ENCODE measurements around the gene XPR1.

XPR1 gene

GRCh38 chr1:180590889-180591288 lies 40.9 kb upstream of the XPR1 start:
- no peaks in the 10 kb centered on the region for H3K36me3 ChIP-seq (ENCODE audit: control insufficient read depth, insufficient read depth, low read length)
- H3K79me2 ChIP-seq, result no peaks in the 10 kb centered on the region
- H3K27me3 ChIP-seq (ENCODE audit: control insufficient read depth, insufficient read depth, low read length), result no peaks in the 10 kb centered on the region

DNA sequence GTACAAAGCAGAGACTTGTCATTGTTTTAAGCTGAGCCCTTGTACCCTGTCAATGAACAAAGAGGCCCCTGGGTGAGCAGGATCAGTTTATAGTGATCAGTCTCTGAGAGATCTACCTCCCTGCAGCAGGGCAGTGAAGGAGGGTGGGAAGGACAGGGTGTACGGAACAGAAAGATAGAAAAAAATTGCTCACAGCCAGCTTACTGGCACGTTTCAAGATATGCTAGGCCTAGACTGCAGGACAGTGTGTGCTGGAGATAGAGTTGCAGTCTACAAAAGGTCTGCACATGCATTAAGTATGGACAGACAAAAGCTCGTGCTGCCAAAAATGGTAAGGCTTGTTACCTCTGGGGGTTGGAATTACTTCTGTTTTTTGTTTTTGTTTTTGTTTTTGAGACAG lies 38.4 kb upstream of the XPR1 start:
- Histone ChIP-seq H3K9me3 (ENCODE audit: control insufficient read depth, low read length) (no peaks in the 10 kb centered on the region), H3K27me3 (ENCODE audit: control insufficient read depth, insufficient read depth, low read length) (no peaks in the 10 kb centered on the region), H2AFZ (no peak overlapping the region), H3K9ac (no peak overlapping the region), H3K4me2 (ENCODE audit: low read length) (no peak overlapping the region), H3K4me1 (no peaks in the 10 kb centered on the region), H3K36me3 (ENCODE audit: control insufficient read depth, insufficient read depth, low read length) (no peaks in the 10 kb centered on the region), H3K4me3 (ENCODE audit: low read depth, low read length) (no peak overlapping the region), H3K27ac (no peak overlapping the region), H3K79me2 (no peaks in the 10 kb centered on the region)
- TF ChIP-seq, protein P1, sequence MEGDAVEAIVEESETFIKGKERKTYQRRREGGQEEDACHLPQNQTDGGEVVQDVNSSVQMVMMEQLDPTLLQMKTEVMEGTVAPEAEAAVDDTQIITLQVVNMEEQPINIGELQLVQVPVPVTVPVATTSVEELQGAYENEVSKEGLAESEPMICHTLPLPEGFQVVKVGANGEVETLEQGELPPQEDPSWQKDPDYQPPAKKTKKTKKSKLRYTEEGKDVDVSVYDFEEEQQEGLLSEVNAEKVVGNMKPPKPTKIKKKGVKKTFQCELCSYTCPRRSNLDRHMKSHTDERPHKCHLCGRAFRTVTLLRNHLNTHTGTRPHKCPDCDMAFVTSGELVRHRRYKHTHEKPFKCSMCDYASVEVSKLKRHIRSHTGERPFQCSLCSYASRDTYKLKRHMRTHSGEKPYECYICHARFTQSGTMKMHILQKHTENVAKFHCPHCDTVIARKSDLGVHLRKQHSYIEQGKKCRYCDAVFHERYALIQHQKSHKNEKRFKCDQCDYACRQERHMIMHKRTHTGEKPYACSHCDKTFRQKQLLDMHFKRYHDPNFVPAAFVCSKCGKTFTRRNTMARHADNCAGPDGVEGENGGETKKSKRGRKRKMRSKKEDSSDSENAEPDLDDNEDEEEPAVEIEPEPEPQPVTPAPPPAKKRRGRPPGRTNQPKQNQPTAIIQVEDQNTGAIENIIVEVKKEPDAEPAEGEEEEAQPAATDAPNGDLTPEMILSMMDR (IDR thresholded peaks at IDR 0.05), result no peak

More at GRCh38 chr1:180590889-180591288, 40.9 kb upstream of the XPR1 start:
- Histone ChIP-seq H3K4me1 (no peaks in the 10 kb centered on the region), H3K4me2 (ENCODE audit: low read length) (no peak overlapping the region), H3K27ac (no peak overlapping the region), H3K4me3 (ENCODE audit: low read depth, low read length) (no peak overlapping the region), H3K9ac (no peak overlapping the region), H3K9me3 (ENCODE audit: control insufficient read depth, low read length) (no peaks in the 10 kb centered on the region), H2AFZ (no peak overlapping the region)
- TF ChIP-seq, protein P1 (IDR thresholded peaks at IDR 0.05), result no peak

DNA sequence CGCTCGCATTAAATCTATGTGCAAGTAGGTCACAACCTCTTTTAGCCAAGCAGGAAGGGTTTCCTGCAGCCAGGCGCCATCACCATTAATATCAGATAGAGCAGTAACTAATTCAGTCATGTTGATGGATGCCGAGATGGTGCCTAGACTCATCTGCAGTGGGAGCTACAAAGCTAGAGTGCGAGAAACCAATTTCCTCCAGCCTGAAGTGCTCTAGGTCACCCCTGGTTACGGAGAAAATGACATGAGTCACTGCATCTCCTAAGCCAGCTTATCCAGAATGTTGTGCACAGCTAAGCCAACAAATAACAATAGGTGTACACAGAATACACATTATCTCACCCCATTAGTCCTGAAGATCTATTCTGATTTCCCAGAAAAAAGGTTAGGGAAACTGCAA lies 37.1 kb upstream of the XPR1 start:
- Histone ChIP-seq H3K4me1 (no peaks in the 10 kb centered on the region), H2AFZ (no peak overlapping the region), H3K79me2 (no peaks in the 10 kb centered on the region), H3K36me3 (ENCODE audit: control insufficient read depth, insufficient read depth, low read length) (no peaks in the 10 kb centered on the region), H3K9me3 (ENCODE audit: control insufficient read depth, low read length) (no peaks in the 10 kb centered on the region), H3K27ac (no peak overlapping the region), H3K4me2 (ENCODE audit: low read length) (no peak overlapping the region), H3K27me3 (ENCODE audit: control insufficient read depth, insufficient read depth, low read length) (no peaks in the 10 kb centered on the region), H3K4me3 (ENCODE audit: low read depth, low read length) (no peak overlapping the region), H3K9ac (no peak overlapping the region)
- TF ChIP-seq, protein P1 (IDR thresholded peaks at IDR 0.05), result no peak

GRCh38 chr1:180595966-180596365 lies 35.9 kb upstream of the XPR1 start:
- Histone ChIP-seq H2AFZ (no peak overlapping the region), H3K36me3 (ENCODE audit: control insufficient read depth, insufficient read depth, low read length) (no peaks in the 10 kb centered on the region), H3K27ac (no peak overlapping the region), H3K79me2 (no peaks in the 10 kb centered on the region), H3K4me1 (no peaks in the 10 kb centered on the region), H3K4me2 (ENCODE audit: low read length) (no peak overlapping the region), H3K4me3 (ENCODE audit: low read depth, low read length) (no peak overlapping the region), H3K9me3 (ENCODE audit: control insufficient read depth, low read length) (no peaks in the 10 kb centered on the region), H3K9ac (no peak overlapping the region), H3K27me3 (ENCODE audit: control insufficient read depth, insufficient read depth, low read length) (no peaks in the 10 kb centered on the region)
- TF ChIP-seq, protein P1 (IDR thresholded peaks at IDR 0.05), result no peak

DNA sequence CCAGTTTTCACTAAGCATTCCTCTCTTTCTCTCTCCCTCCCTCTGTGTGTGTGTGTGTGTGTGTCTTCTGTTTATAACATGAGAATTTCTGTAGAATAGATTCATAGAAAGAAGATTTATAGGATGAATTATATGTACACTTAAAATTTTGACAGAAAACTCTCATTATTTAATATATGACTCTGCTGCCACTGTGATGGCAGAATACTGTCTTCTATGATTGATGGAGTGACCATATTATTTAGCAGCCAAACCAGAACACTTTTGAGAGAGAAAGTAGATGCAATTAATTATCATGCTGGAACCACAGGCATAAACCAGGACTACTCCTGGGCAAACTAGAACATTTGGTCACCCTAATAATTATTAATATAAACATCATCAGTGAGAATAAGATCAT lies 34.3 kb upstream of the XPR1 start:
- H3K9ac ChIP-seq, result no peak overlapping the region
- H3K4me3 ChIP-seq (ENCODE audit: low read depth, low read length), result no peak overlapping the region
- no peaks in the 10 kb centered on the region for H3K36me3 ChIP-seq (ENCODE audit: control insufficient read depth, insufficient read depth, low read length)
- no peak overlapping the region for H3K27ac ChIP-seq
- TF ChIP-seq, protein P1 (IDR thresholded peaks at IDR 0.05), result no peak
- no peaks in the 10 kb centered on the region for H3K9me3 ChIP-seq (ENCODE audit: control insufficient read depth, low read length)
- no peak overlapping the region for H3K4me2 ChIP-seq (ENCODE audit: low read length)
- H3K4me1 ChIP-seq, result no peaks in the 10 kb centered on the region
- no peaks in the 10 kb centered on the region for H3K79me2 ChIP-seq
- H2AFZ ChIP-seq, result no peak overlapping the region
- H3K27me3 ChIP-seq (ENCODE audit: control insufficient read depth, insufficient read depth, low read length), result no peaks in the 10 kb centered on the region
